MCF 10A (cell line): ENCODE data around the gene TEX48. TPM values are rescaled to one million over a fixed set of nuclear protein-coding genes. Genes with fewer than 3 reads are reported as not detected.

Source experiments
- BruUV-seq: library from RNA; stranded (reverse); fragments of 400-500 nt; replicated peaks from 2 replicates; lab custom pipeline; 2021; lab: Mats Ljungman, UMichigan
- CTCF ChIA-PET: fragments of 300-600 bp; sonication (Branson Sonifier 250); formaldehyde crosslinking; extraction: SDS; loops from one replicate; lab custom pipeline; 2021; ENCODE audit warnings: antibody characterized with exemption, inconsistent platforms; lab: Yijun Ruan, JAX
- POLR2A ChIA-PET: fragments of 300-600, 350-650 bp; sonication (Branson Sonifier 250); formaldehyde crosslinking; extraction: SDS; loops from one replicate; lab custom pipeline; 2020; ENCODE audit warnings: antibody characterized with exemption, inconsistent platforms; lab: Yijun Ruan, JAX
- DNase-seq: peaks from one replicate; pipeline ENCODE4 v3.0.0-alpha.2; 2018; ENCODE audit not compliant: unreplicated experiment
- H3K27ac Mint-ChIP-seq: one replicate; pipeline ENCODE4 v1.8.0; 2022; ENCODE audit warnings: mild to moderate bottlenecking, low read depth, mixed read lengths; ENCODE audit not compliant: unreplicated experiment
- H3K27me3 Mint-ChIP-seq: one replicate; pipeline ENCODE4 v1.8.0; 2022; ENCODE audit warnings: mixed read lengths; ENCODE audit not compliant: insufficient read depth, unreplicated experiment
- H3K36me3 Mint-ChIP-seq: one replicate; pipeline ENCODE4 v1.8.0; 2022; ENCODE audit warnings: mild to moderate bottlenecking, moderate library complexity, mixed read lengths; ENCODE audit not compliant: insufficient read depth, unreplicated experiment
- H3K4me1 Mint-ChIP-seq: one replicate; pipeline ENCODE4 v1.8.0; 2022; ENCODE audit warnings: mixed read lengths; ENCODE audit not compliant: insufficient read depth, unreplicated experiment
- H3K4me3 Mint-ChIP-seq: one replicate; pipeline ENCODE4 v1.8.0; 2022; ENCODE audit warnings: mild to moderate bottlenecking, moderate library complexity, mixed read lengths; ENCODE audit not compliant: unreplicated experiment
- H3K9me3 Mint-ChIP-seq: one replicate; pipeline ENCODE4 v1.8.0; 2022; ENCODE audit warnings: mixed read lengths; ENCODE audit not compliant: unreplicated experiment
- CTCF ChIP-seq: fragments of 200-600 bp; IDR thresholded peaks from one replicate; pipeline ENCODE4 v1.8.0; 2022; ENCODE audit warnings: antibody characterized with exemption, mild to moderate bottlenecking; ENCODE audit not compliant: unreplicated experiment
- intact Hi-C: fragments of 100-400 bp; cut with micrococcal nuclease; formaldehyde crosslinking; loops from 2 replicates; pipeline ENCODE4 v1.14.1; 2022
- total RNA-seq: library from RNA; stranded (reverse); gene quantifications from 2 replicates; pipeline ENCODE4 v1.2.3, GENCODE V29; 2022

TEX48 gene
- total RNA-seq, 1 experiment from 2014 or later = not detected

GRCh38 chr9:114694146-114694545 lies 12.2 kb upstream of the TEX48 start:
- ChIA-PET POLR2A (interaction anchor here (0.6 to 1.6 kb wide), 2 partner anchors 28 to 49 kb away, joined by 3 to 4 read pairs; no protein-coding TSS in a partner anchor), CTCF (interaction anchor here (4.7 kb wide), 1 partner anchor 12 kb away, joined by 33 read pairs; the partner anchor contains the start of gene TEX48)
- no peak for TF ChIP-seq CTCF
- no TSS peak for BruUV-seq
- Mint-ChIP-seq H3K27me3 (no peaks in the 10 kb centered on the region), H3K36me3 (peaks cover 7% of the 10 kb centered on the region), H3K4me1 (peaks cover 13% of the 10 kb centered on the region), H3K9me3 (no peaks in the 10 kb centered on the region), H3K27ac (no peak overlapping the region), H3K4me3 (no peak overlapping the region)
- intact Hi-C loops = no loop called here
- DNase-seq = no peak

- TF ChIP-seq CTCF = no peak
- POLR2A ChIA-PET = interaction anchor here (1.6 kb wide), 1 partner anchor 28 kb away, joined by 4 read pairs; no protein-coding TSS in a partner anchor
- Mint-ChIP-seq H3K9me3 (no peaks in the 10 kb centered on the region), H3K27me3 (no peaks in the 10 kb centered on the region), H3K36me3 (peaks cover 7% of the 10 kb centered on the region), H3K27ac (no peak overlapping the region), H3K4me1 (peaks cover 13% of the 10 kb centered on the region), H3K4me3 (no peak overlapping the region)
- no TSS peak for BruUV-seq
- CTCF ChIA-PET = interaction anchor here (0.9 to 4.7 kb wide), 2 partner anchors 11 to 45 kb away, joined by 3 to 33 read pairs; partner anchors contain the start of gene TEX48
- DNase-seq = no peak
- intact Hi-C loops = no loop called here
Measured at GRCh38 chr9:114693248-114693855, 11.4 kb upstream of the TEX48 start.

- no peak for TF ChIP-seq CTCF
- Mint-ChIP-seq H3K4me1 (peaks cover 13% of the 10 kb centered on the region), H3K9me3 (no peaks in the 10 kb centered on the region), H3K4me3 (no peak overlapping the region), H3K36me3 (peaks cover 7% of the 10 kb centered on the region), H3K27ac (no peak overlapping the region), H3K27me3 (no peaks in the 10 kb centered on the region)
- DNase-seq = no peak
- BruUV-seq = no TSS peak
- CTCF ChIA-PET = interaction anchor here (0.6 to 4.7 kb wide), 7 partner anchors 10 to 324 kb away, joined by 3 to 33 read pairs (median 3); partner anchors contain the start of gene TEX48
- POLR2A ChIA-PET = interaction anchor here (0.7 to 2.1 kb wide), 3 partner anchors 14 to 41 kb away, joined by 3 to 10 read pairs (median 4); no protein-coding TSS in a partner anchor
- intact Hi-C loops = no loop called here
Measured at GRCh38 chr9:114691956-114692295, 9.9 kb upstream of the TEX48 start.
